Immature natural killer cell (primary cell): Measurements from ENCODE around the gene RGS8. TPM values are rescaled to one million over a fixed set of nuclear protein-coding genes. Genes with fewer than 3 reads are reported as not detected.

ENCODE experiments used
- DNase-seq, 3 donors: peaks; one replicate each; pipeline ENCODE4 v3.0.0; 2022; ENCODE audit warnings: mixed read lengths in 1 of 3
- H3K27ac Mint-ChIP-seq, 6 donors: one replicate each; pipeline ENCODE4 v1.8.0; 2020; ENCODE audit warnings: mixed read lengths in 6 of 6, mild to moderate bottlenecking in 5 of 6, inconsistent platforms in 4 of 6, moderate library complexity in 3 of 6
- H3K27me3 Mint-ChIP-seq, 3 donors: one replicate each; pipeline ENCODE4 v1.8.0; 2020 to 2021; ENCODE audit warnings: low read depth in 3 of 3, mild to moderate bottlenecking in 3 of 3, mixed read lengths in 3 of 3, moderate library complexity in 3 of 3, inconsistent platforms in 1 of 3
- H3K36me3 Mint-ChIP-seq, 3 donors: one replicate each; pipeline ENCODE4 v1.8.0; 2020; ENCODE audit warnings: mixed read lengths in 3 of 3, inconsistent platforms in 2 of 3, mild to moderate bottlenecking in 2 of 3
- H3K4me1 Mint-ChIP-seq, 2 donors: one replicate each; pipeline ENCODE4 v1.8.0; 2020; ENCODE audit warnings: inconsistent platforms in 2 of 2, mild to moderate bottlenecking in 2 of 2, mixed read lengths in 2 of 2, moderate library complexity in 1 of 2
- H3K4me3 Mint-ChIP-seq, 5 donors: one replicate each; pipeline ENCODE4 v1.8.0; 2020; ENCODE audit warnings: mild to moderate bottlenecking in 5 of 5, mixed read lengths in 5 of 5, inconsistent platforms in 3 of 5, moderate library complexity in 3 of 5
- H3K9me3 Mint-ChIP-seq, 6 donors: one replicate each; pipeline ENCODE4 v1.8.0; 2020; ENCODE audit warnings: mild to moderate bottlenecking in 6 of 6, mixed read lengths in 6 of 6, inconsistent platforms in 4 of 6, moderate library complexity in 3 of 6
- polyA plus RNA-seq, 3 donors: library from polyadenylated mRNA; unstranded; fragments of 300-500 nt; fragmentation: Illumina TruSeq; gene quantifications; one replicate each; pipeline ENCODE4 v1.2.3, GENCODE V29; 2021

RGS8 gene
- polyA plus RNA-seq, 3 donors from 2014 or later, result not detected

GRCh38 chr1:182656842-182657397, 27.5 kb downstream of the RGS8 start:
- Mint-ChIP-seq H3K9me3 (no peaks in the 10 kb centered on the region), H3K36me3 (no peaks in the 10 kb centered on the region), H3K27ac (no peak overlapping the region), H3K27me3 (peaks cover 0 to 6% (median 3%) of the 10 kb centered on the region in 3 donors), H3K4me1 (no peaks in the 10 kb centered on the region), H3K4me3 (no peak overlapping the region)
- no peak for DNase-seq

GRCh38 chr1:182653986-182654385, 30.4 kb downstream of the RGS8 start:
- DNase-seq, result no peak
- Mint-ChIP-seq H3K4me1 (no peaks in the 10 kb centered on the region), H3K4me3 (no peak overlapping the region), H3K27ac (no peak overlapping the region), H3K27me3 (peaks cover 3 to 4% (median 4%) of the 10 kb centered on the region in 3 donors), H3K9me3 (no peaks in the 10 kb centered on the region), H3K36me3 (no peaks in the 10 kb centered on the region)

GRCh38 chr1:182652933-182653332, 31.5 kb downstream of the RGS8 start:
- no peaks in the 10 kb centered on the region for H3K9me3 Mint-ChIP-seq
- H3K27me3 Mint-ChIP-seq, result peaks cover 3 to 9% (median 4%) of the 10 kb centered on the region in 3 donors
- no peak for DNase-seq
- no peaks in the 10 kb centered on the region for H3K4me1 Mint-ChIP-seq
- no peak overlapping the region for H3K4me3 Mint-ChIP-seq
- H3K36me3 Mint-ChIP-seq, result no peaks in the 10 kb centered on the region
- H3K27ac Mint-ChIP-seq, result no peak overlapping the region

- Mint-ChIP-seq H3K27me3 (peaks cover 0 to 11% (median 4%) of the 10 kb centered on the region in 3 donors), H3K4me1 (no peaks in the 10 kb centered on the region), H3K27ac (no peak overlapping the region), H3K4me3 (no peak overlapping the region), H3K36me3 (no peaks in the 10 kb centered on the region), H3K9me3 (no peaks in the 10 kb centered on the region)
- no peak for DNase-seq
Measured at GRCh38 chr1:182651339-182651724, 33.1 kb downstream of the RGS8 start.

GRCh38 chr1:182650678-182651338, 33.6 kb downstream of the RGS8 start:
- no peak for DNase-seq
- Mint-ChIP-seq H3K27me3 (peaks cover 0 to 14% (median 1%) of the 10 kb centered on the region in 3 donors), H3K27ac (no peak overlapping the region), H3K4me3 (no peak overlapping the region), H3K36me3 (no peaks in the 10 kb centered on the region), H3K4me1 (no peaks in the 10 kb centered on the region), H3K9me3 (no peaks in the 10 kb centered on the region)

- Mint-ChIP-seq H3K4me3 (no peak overlapping the region), H3K27ac (no peak overlapping the region), H3K36me3 (peaks cover 0 to 3% (median 2%) of the 10 kb centered on the region in 3 donors), H3K4me1 (peaks cover 4 to 7% of the 10 kb centered on the region in 2 donors), H3K27me3 (peaks cover 0 to 14% (median 2%) of the 10 kb centered on the region in 3 donors), H3K9me3 (no peaks in the 10 kb centered on the region)
- DNase-seq, result no peak
Measured at GRCh38 chr1:182649041-182649440, 35.3 kb downstream of the RGS8 start.

- Mint-ChIP-seq H3K36me3 (peaks cover 0 to 3% (median 2%) of the 10 kb centered on the region in 3 donors), H3K27ac (no peak overlapping the region), H3K27me3 (peaks cover 0 to 14% (median 5%) of the 10 kb centered on the region in 3 donors), H3K4me1 (peaks cover 4 to 7% of the 10 kb centered on the region in 2 donors), H3K4me3 (no peak overlapping the region), H3K9me3 (no peaks in the 10 kb centered on the region)
- DNase-seq, result no peak
Measured at GRCh38 chr1:182646739-182647138, 37.6 kb downstream of the RGS8 start.

GRCh38 chr1:182644886-182645285, 39.5 kb downstream of the RGS8 start:
- no peak for DNase-seq
- Mint-ChIP-seq H3K4me1 (peaks cover 4 to 7% of the 10 kb centered on the region in 2 donors), H3K27me3 (peaks cover 0 to 14% (median 5%) of the 10 kb centered on the region in 3 donors), H3K4me3 (no peak overlapping the region), H3K9me3 (no peaks in the 10 kb centered on the region), H3K36me3 (peaks cover 0 to 3% (median 2%) of the 10 kb centered on the region in 3 donors), H3K27ac (no peak overlapping the region)

GRCh38 chr1:182643699-182644098, 40.7 kb downstream of the RGS8 start:
- no peak overlapping the region for H3K4me3 Mint-ChIP-seq
- peaks cover 0 to 3% (median 2%) of the 10 kb centered on the region in 3 donors for H3K36me3 Mint-ChIP-seq
- H3K27me3 Mint-ChIP-seq, result peaks cover 4 to 14% (median 5%) of the 10 kb centered on the region in 3 donors
- H3K27ac Mint-ChIP-seq, result no peak overlapping the region
- DNase-seq, result no peak
- no peaks in the 10 kb centered on the region for H3K9me3 Mint-ChIP-seq
- peaks cover 4 to 7% of the 10 kb centered on the region in 2 donors for H3K4me1 Mint-ChIP-seq

- H3K4me3 Mint-ChIP-seq, result no peak overlapping the region
- peaks cover 4 to 7% of the 10 kb centered on the region in 2 donors for H3K4me1 Mint-ChIP-seq
- H3K27ac Mint-ChIP-seq, result no peak overlapping the region
- H3K9me3 Mint-ChIP-seq, result no peaks in the 10 kb centered on the region
- no peak for DNase-seq
- peaks cover 5 to 10% (median 10%) of the 10 kb centered on the region in 3 donors for H3K27me3 Mint-ChIP-seq
- peaks cover 0 to 3% (median 2%) of the 10 kb centered on the region in 3 donors for H3K36me3 Mint-ChIP-seq
Measured at GRCh38 chr1:182642461-182642860, 41.9 kb downstream of the RGS8 start.

- no peaks in the 10 kb centered on the region for H3K9me3 Mint-ChIP-seq
- no peak overlapping the region for H3K4me3 Mint-ChIP-seq
- no peak overlapping the region for H3K27ac Mint-ChIP-seq
- DNase-seq, result no peak
- peaks cover 0 to 3% (median 2%) of the 10 kb centered on the region in 3 donors for H3K36me3 Mint-ChIP-seq
- H3K27me3 Mint-ChIP-seq, result peaks cover 5 to 11% (median 8%) of the 10 kb centered on the region in 3 donors
- H3K4me1 Mint-ChIP-seq, result peaks cover 4 to 7% of the 10 kb centered on the region in 2 donors
Measured at GRCh38 chr1:182641561-182641960, 42.8 kb downstream of the RGS8 start.

GRCh38 chr1:182639330-182639729, 45.1 kb downstream of the RGS8 start:
- DNase-seq, result no peak
- Mint-ChIP-seq H3K27me3 (peaks cover 3 to 16% (median 5%) of the 10 kb centered on the region in 3 donors), H3K9me3 (no peaks in the 10 kb centered on the region), H3K4me1 (peaks cover 1 to 2% of the 10 kb centered on the region in 2 donors), H3K27ac (no peak overlapping the region), H3K36me3 (no peaks in the 10 kb centered on the region), H3K4me3 (no peak overlapping the region)

GRCh38 chr1:182637769-182638168, 46.6 kb downstream of the RGS8 start:
- no peaks in the 10 kb centered on the region for H3K9me3 Mint-ChIP-seq
- DNase-seq, result no peak
- H3K4me1 Mint-ChIP-seq, result peaks cover 0 to under 1% of the 10 kb centered on the region in 2 donors
- no peaks in the 10 kb centered on the region for H3K36me3 Mint-ChIP-seq
- H3K27ac Mint-ChIP-seq, result no peak overlapping the region
- H3K27me3 Mint-ChIP-seq, result peaks cover 7 to 16% (median 10%) of the 10 kb centered on the region in 3 donors
- H3K4me3 Mint-ChIP-seq, result no peak overlapping the region

- H3K4me1 Mint-ChIP-seq, result peaks cover 6 to 15% of the 10 kb centered on the region in 2 donors
- peaks cover 11 to 23% (median 13%) of the 10 kb centered on the region in 3 donors for H3K27me3 Mint-ChIP-seq
- H3K27ac Mint-ChIP-seq, result no peak overlapping the region
- H3K4me3 Mint-ChIP-seq, result no peak overlapping the region
- no peaks in the 10 kb centered on the region for H3K36me3 Mint-ChIP-seq
- H3K9me3 Mint-ChIP-seq, result no peaks in the 10 kb centered on the region
- no peak for DNase-seq
Measured at GRCh38 chr1:182635871-182636270, 48.5 kb downstream of the RGS8 start.
